Osteocyte (in vitro differentiated cells): ENCODE measurements around the gene DLGAP4. TPM values are rescaled to one million over a fixed set of nuclear protein-coding genes. Genes with fewer than 3 reads are reported as not detected.

Source experiments
- DNase-seq: peaks from one replicate; pipeline ENCODE4 v3.0.0; 2021; ENCODE audit warnings: mixed read lengths; ENCODE audit not compliant: unreplicated experiment; ENCODE audit errors: extremely low spot score
- H3K27ac Mint-ChIP-seq: one replicate; pipeline ENCODE4 v1.8.0; 2021; ENCODE audit warnings: mild to moderate bottlenecking, mixed read lengths; ENCODE audit not compliant: unreplicated experiment
- H3K27me3 Mint-ChIP-seq: one replicate; pipeline ENCODE4 v1.8.0; 2021; ENCODE audit warnings: mixed read lengths; ENCODE audit not compliant: unreplicated experiment
- H3K36me3 Mint-ChIP-seq: one replicate; pipeline ENCODE4 v1.8.0; 2021; ENCODE audit warnings: mixed read lengths; ENCODE audit not compliant: unreplicated experiment
- H3K4me1 Mint-ChIP-seq: one replicate; pipeline ENCODE4 v1.8.0; 2021; ENCODE audit warnings: mixed read lengths; ENCODE audit not compliant: unreplicated experiment
- H3K4me3 Mint-ChIP-seq: one replicate; pipeline ENCODE4 v1.8.0; 2021; ENCODE audit warnings: mild to moderate bottlenecking, moderate library complexity, mixed read lengths; ENCODE audit not compliant: unreplicated experiment
- H3K9me3 Mint-ChIP-seq: one replicate; pipeline ENCODE4 v1.8.0; 2021; ENCODE audit warnings: mixed read lengths; ENCODE audit not compliant: unreplicated experiment
- total RNA-seq: library from RNA; stranded (reverse); gene quantifications from 2 replicates; pipeline ENCODE4 v1.2.1, GENCODE V29; 2021
- TF ChIP-seq, protein P1 (sequence below): fragments of 200-600 bp; sonication (generic); IDR thresholded peaks from 2 replicates; pipeline ENCODE4 v1.5.0; 2021; ENCODE audit warnings: antibody characterized with exemption, mild to moderate bottlenecking, moderate library complexity

DLGAP4 gene
- total RNA-seq, 1 donor from 2014 or later: 134 TPM

- no peaks in the 10 kb centered on the region for H3K9me3 Mint-ChIP-seq
- peak overlapping the region; percentile 45 for H3K4me3 Mint-ChIP-seq
- H3K36me3 Mint-ChIP-seq: peaks cover 34% of the 10 kb centered on the region
- TF ChIP-seq, protein P1, sequence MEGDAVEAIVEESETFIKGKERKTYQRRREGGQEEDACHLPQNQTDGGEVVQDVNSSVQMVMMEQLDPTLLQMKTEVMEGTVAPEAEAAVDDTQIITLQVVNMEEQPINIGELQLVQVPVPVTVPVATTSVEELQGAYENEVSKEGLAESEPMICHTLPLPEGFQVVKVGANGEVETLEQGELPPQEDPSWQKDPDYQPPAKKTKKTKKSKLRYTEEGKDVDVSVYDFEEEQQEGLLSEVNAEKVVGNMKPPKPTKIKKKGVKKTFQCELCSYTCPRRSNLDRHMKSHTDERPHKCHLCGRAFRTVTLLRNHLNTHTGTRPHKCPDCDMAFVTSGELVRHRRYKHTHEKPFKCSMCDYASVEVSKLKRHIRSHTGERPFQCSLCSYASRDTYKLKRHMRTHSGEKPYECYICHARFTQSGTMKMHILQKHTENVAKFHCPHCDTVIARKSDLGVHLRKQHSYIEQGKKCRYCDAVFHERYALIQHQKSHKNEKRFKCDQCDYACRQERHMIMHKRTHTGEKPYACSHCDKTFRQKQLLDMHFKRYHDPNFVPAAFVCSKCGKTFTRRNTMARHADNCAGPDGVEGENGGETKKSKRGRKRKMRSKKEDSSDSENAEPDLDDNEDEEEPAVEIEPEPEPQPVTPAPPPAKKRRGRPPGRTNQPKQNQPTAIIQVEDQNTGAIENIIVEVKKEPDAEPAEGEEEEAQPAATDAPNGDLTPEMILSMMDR: no peak
- H3K27ac Mint-ChIP-seq: peak overlapping the region; percentile 90
- H3K4me1 Mint-ChIP-seq: peaks cover 34% of the 10 kb centered on the region
- no peaks in the 10 kb centered on the region for H3K27me3 Mint-ChIP-seq
- no peak for DNase-seq
Measured at GRCh38 chr20:36499723-36500501, 193.8 kb downstream of the DLGAP4 start.

GRCh38 chr20:36501367-36502006, 195.3 kb downstream of the DLGAP4 start:
- DNase-seq: no peak
- Mint-ChIP-seq H3K4me3 (no peak overlapping the region), H3K36me3 (peaks cover 45% of the 10 kb centered on the region), H3K27ac (peak overlapping the region; percentile 47), H3K27me3 (no peaks in the 10 kb centered on the region), H3K9me3 (no peaks in the 10 kb centered on the region), H3K4me1 (peaks cover 30% of the 10 kb centered on the region)
- TF ChIP-seq, protein P1: no peak

DNA sequence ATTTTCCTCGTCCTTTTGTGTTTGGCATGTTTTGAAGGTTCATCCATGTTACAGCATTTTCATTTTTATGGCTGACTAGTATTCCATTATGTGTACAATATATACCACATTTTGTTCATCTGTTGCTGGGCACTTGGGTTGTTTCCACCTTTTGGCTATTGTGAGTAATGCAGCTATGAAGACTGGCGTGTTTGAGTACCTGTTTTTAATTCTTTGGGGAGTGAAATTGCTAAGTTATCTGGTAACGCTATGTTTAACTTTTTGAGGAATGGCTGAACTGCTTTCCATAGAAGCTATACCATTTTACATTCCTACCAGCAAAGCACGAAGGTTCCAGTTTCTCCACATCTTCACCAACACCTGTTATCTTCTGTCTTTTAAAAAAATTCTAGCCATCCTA, 198.2 kb downstream of the DLGAP4 start:
- TF ChIP-seq, protein P1: peak; percentile 12
- H3K36me3 Mint-ChIP-seq: peaks cover 44% of the 10 kb centered on the region
- no peak overlapping the region for H3K27ac Mint-ChIP-seq
- H3K4me3 Mint-ChIP-seq: no peak overlapping the region
- H3K9me3 Mint-ChIP-seq: no peaks in the 10 kb centered on the region
- no peaks in the 10 kb centered on the region for H3K27me3 Mint-ChIP-seq
- no peak for DNase-seq
- peaks cover 21% of the 10 kb centered on the region for H3K4me1 Mint-ChIP-seq

- Mint-ChIP-seq H3K27ac (no peak overlapping the region), H3K27me3 (no peaks in the 10 kb centered on the region), H3K9me3 (no peaks in the 10 kb centered on the region), H3K36me3 (peaks cover 38% of the 10 kb centered on the region), H3K4me1 (peaks cover 6% of the 10 kb centered on the region), H3K4me3 (no peak overlapping the region)
- DNase-seq: no peak
- TF ChIP-seq, protein P1: peak; percentile 44
Measured at GRCh38 chr20:36506253-36506652, 200.1 kb downstream of the DLGAP4 start.

GRCh38 chr20:36507746-36508145, 201.6 kb downstream of the DLGAP4 start:
- TF ChIP-seq, protein P1: no peak
- peaks cover 39% of the 10 kb centered on the region for H3K36me3 Mint-ChIP-seq
- H3K4me1 Mint-ChIP-seq: peaks cover 6% of the 10 kb centered on the region
- no peak for DNase-seq
- H3K9me3 Mint-ChIP-seq: no peaks in the 10 kb centered on the region
- H3K4me3 Mint-ChIP-seq: no peak overlapping the region
- no peaks in the 10 kb centered on the region for H3K27me3 Mint-ChIP-seq
- no peak overlapping the region for H3K27ac Mint-ChIP-seq
